ENCODE data around the gene PSPN. TPM values are rescaled to one million over a fixed set of nuclear protein-coding genes. Genes with fewer than 3 reads are reported as not detected.
A peak's percentile ranks its signal among the peaks of the same experiment; 100 is the strongest.

Gene PSPN
- total and polyA plus RNA-seq, 2 of the 13 experiments (the other 11 are each of a cell fraction or from before 2014, with no cell fraction given) = 0.69 to 1.1 TPM

DNA sequence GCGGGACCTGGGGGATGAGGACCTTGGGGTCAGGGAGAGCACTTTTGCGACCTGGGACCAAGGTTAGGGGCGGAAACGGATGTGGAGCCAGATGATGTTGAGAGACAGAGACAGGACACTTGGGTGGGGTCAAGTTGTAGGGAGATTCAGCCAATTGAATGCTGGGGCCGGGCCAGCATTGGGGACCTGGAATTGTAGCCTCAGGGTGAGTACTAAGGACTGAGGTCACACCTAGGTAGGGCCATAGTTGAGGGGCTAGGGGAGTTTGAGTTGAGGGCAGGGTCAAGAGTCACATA, 2.0 kb downstream of the PSPN start:
- no TSS peak for BruUV-seq (replicated peaks)
- TF ChIP-seq, protein P1, sequence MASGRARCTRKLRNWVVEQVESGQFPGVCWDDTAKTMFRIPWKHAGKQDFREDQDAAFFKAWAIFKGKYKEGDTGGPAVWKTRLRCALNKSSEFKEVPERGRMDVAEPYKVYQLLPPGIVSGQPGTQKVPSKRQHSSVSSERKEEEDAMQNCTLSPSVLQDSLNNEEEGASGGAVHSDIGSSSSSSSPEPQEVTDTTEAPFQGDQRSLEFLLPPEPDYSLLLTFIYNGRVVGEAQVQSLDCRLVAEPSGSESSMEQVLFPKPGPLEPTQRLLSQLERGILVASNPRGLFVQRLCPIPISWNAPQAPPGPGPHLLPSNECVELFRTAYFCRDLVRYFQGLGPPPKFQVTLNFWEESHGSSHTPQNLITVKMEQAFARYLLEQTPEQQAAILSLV (CRISPR knock-in tag; IDR thresholded peaks at IDR 0.05; ENCODE audit: borderline replicate concordance) = 0 out of 2 replicates have a peak, but pooled peaks have one; percentile 30
- TF ChIP-seq HOXA3 (CRISPR knock-in tag; IDR thresholded peaks at IDR 0.05) (0 out of 2 replicates have a peak, but pooled peaks have one; percentile 24), GABPA (IDR thresholded peaks at IDR 0.05; ENCODE audit: low read depth, low read length) (no peak), GABPA (CRISPR knock-in tag; IDR thresholded peaks at IDR 0.05; ENCODE audit: low read depth) (0 out of 2 replicates have a peak, but pooled peaks have one; percentile 2), ZNF274 (CRISPR knock-in tag; IDR thresholded peaks at IDR 0.05) (no peak), ZNF451 (CRISPR knock-in tag; IDR thresholded peaks at IDR 0.05) (no peak), SSRP1 (CRISPR knock-in tag; IDR thresholded peaks at IDR 0.05) (no peak), HOXA9 (CRISPR knock-in tag; IDR thresholded peaks at IDR 0.05; ENCODE audit: borderline replicate concordance) (no peak), ZBTB1 (CRISPR knock-in tag; IDR thresholded peaks at IDR 0.05; ENCODE audit: borderline replicate concordance) (no peak), NFRKB (IDR thresholded peaks at IDR 0.05) (no peak), GABPB1 (CRISPR knock-in tag; IDR thresholded peaks at IDR 0.05) (0 out of 2 replicates have a peak, but pooled peaks have one; percentile 19)
- TF ChIP-seq, protein P2, sequence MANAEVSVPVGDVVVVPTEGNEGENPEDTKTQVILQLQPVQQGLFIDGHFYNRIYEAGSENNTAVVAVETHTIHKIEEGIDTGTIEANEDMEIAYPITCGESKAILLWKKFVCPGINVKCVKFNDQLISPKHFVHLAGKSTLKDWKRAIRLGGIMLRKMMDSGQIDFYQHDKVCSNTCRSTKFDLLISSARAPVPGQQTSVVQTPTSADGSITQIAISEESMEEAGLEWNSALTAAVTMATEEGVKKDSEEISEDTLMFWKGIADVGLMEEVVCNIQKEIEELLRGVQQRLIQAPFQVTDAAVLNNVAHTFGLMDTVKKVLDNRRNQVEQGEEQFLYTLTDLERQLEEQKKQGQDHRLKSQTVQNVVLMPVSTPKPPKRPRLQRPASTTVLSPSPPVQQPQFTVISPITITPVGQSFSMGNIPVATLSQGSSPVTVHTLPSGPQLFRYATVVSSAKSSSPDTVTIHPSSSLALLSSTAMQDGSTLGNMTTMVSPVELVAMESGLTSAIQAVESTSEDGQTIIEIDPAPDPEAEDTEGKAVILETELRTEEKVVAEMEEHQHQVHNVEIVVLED (CRISPR knock-in tag; IDR thresholded peaks at IDR 0.05; ENCODE audit: borderline replicate concordance) = no peak
- TF ChIP-seq, protein P3, sequence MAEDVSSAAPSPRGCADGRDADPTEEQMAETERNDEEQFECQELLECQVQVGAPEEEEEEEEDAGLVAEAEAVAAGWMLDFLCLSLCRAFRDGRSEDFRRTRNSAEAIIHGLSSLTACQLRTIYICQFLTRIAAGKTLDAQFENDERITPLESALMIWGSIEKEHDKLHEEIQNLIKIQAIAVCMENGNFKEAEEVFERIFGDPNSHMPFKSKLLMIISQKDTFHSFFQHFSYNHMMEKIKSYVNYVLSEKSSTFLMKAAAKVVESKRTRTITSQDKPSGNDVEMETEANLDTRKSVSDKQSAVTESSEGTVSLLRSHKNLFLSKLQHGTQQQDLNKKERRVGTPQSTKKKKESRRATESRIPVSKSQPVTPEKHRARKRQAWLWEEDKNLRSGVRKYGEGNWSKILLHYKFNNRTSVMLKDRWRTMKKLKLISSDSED (CRISPR knock-in tag; IDR thresholded peaks at IDR 0.05) = 0 out of 2 replicates have a peak, but pooled peaks have one; percentile 22
- intact Hi-C loops (cut with micrococcal nuclease; ENCODE audit: unreplicated experiment) (no loop called here), in situ Hi-C loops (cut with HindIII; ENCODE audit: extremely low pct_ligation_motif_present, low pct_unique_long_range_greater_than_20kb) (no loop called here)
- CTCF ChIA-PET (ENCODE audit: low intra/inter-chr PET ratio, low total read pairs) = no interaction called here
- no peak for ATAC-seq
- H3K4me3 ChIP-seq (replicated peaks in 1 of 3; ENCODE audit: insufficient read depth in 1 of 3, low read depth in 2 of 3, low read length in 3 of 3) = peak overlapping the region; percentile 59 to 89 (median 70)
- no peaks in the 10 kb centered on the region for H3K27me3 ChIP-seq (ENCODE audit: control insufficient read depth in 1 of 2, insufficient read depth in 2 of 2, low read length in 2 of 2)
- POLR2A ChIA-PET = interaction anchor here (2.2 to 4.3 kb wide), 4 partner anchors 12 to 52 kb away, joined by 17 to 80 read pairs (median 37); partner anchors contain the start of genes CLPP, GTF2F1 and KHSRP
- H3K9ac ChIP-seq (ENCODE audit: insufficient read depth, low read depth, low read length) = peak overlapping the region; percentile 59; the same call in 1 of the 2 replicates
- H4K20me1 ChIP-seq (ENCODE audit: insufficient read depth, low read length) = no peaks in the 10 kb centered on the region
- H2AFZ ChIP-seq (ENCODE audit: low read length) = no peak overlapping the region
- no peaks in the 10 kb centered on the region for H3K79me2 ChIP-seq (ENCODE audit: insufficient read depth, low read length)
- H3K4me2 ChIP-seq (ENCODE audit: low read depth, low read length) = peak overlapping the region; percentile 74
- no peaks in the 10 kb centered on the region for H3K9me3 ChIP-seq (ENCODE audit: low read length)
- peaks cover 3 to 7% of the 10 kb centered on the region in 2 experiments; a peak in 2 of 5 replicates for H3K36me3 ChIP-seq (replicated peaks in 1 of 2; ENCODE audit: control insufficient read depth in 1 of 2, insufficient read depth in 2 of 2, low read length in 2 of 2)
- H3K27ac ChIP-seq (ENCODE audit: extremely low read length, insufficient read depth, low read length) = peak overlapping the region; percentile 49
- no peak for FAIRE-seq
- peaks cover 14% of the 10 kb centered on the region for H3K4me1 ChIP-seq (ENCODE audit: insufficient read depth, low read length)
- WGBS (ENCODE audit: low lambda C conversion rate) = 54% methylated on average over 5 of the region's 5 CpGs
- DNase-seq (ENCODE audit: low spot score) = no peak

Data from HepG2 (cell line).